ENCODE measurements around the gene SPOCK1.

SPOCK1 gene

DNA sequence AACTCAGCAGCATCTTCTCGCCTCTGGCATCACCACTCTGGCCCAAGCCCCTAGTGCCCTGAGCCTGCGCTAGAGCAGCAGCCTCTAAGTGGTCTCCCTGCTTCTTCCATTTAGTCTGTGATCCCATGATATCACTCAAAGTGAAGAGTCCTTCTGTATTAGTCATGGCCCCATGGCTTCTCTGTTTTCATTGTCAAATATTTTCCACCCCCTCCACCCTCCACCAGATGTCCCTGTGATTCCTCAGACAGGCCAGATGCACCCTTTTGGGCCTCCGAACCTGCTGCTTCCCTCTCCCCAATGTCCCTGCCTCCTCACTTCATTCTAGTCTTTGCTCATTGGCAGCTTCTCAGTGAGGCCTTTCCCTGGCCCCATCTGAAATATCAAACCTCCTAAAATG, 299.2 kb downstream of the SPOCK1 start:
- DNase-seq (ENCODE audit: low read depth, low spot score), result no peak

GRCh38 chr5:137199201-137199600, 299.9 kb downstream of the SPOCK1 start:
- no peak for DNase-seq (ENCODE audit: low read depth, low spot score)

DNA sequence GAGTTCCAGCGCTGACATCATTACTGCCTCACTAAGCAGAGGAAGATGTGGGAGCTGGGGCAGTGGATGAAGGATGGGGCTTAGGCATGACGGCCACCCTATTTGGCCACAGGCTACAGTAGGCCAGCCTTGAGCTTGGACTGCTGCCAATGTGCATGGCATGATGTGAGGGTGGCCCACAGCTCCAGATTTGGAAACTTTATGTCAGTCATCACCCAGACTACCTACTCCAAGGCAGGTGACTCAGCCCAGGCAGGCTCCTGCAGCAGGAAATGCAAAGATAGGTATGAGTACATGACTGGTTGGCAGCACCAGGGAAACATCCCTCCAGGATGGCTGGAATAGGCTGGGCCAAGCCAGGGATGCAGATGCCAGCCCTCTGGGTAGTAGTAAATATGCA, 303.6 kb downstream of the SPOCK1 start:
- no peak for DNase-seq (ENCODE audit: low read depth, low spot score)

DNA sequence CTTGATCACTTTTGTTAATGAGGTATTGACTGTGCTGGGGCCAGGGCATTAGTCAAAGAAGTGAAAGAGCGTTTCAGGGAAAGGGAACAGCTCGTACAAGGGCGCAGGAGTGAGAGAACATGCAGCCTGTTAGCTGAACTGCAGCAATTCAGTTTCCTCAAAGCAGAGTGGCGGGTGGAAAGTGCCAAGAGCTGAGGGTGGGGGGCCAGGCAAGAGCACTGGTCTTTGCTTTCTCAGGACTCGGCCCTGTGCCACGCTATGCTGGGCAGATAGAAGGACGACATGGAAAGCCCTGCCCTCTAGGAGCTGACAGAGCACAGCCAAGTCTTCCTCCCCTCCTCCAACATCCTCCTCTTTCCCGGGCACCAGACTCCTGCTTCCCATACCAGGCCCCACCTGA, 304.8 kb downstream of the SPOCK1 start:
- DNase-seq (ENCODE audit: low read depth, low spot score), result no peak

DNA sequence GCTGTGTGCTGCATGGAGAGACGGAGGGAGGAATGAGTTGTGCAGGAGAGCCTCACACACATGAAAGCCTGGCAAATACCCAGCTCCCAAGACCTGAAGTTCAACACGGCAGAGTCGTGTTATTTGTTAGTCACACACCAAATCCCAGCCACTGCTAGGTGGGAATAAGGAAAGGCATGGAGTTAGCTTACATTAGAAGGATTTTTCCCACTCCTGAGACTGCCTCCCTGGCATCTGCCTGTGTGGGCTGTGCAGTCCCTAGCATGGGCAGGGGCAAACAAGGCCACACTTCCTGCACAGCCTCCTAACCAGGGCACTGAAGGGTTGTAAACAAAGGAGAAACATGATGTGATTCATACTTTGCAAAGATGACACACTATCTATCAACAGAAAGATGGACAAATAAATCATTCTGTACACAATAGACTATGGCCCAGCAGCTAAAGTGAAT, 306.8 kb downstream of the SPOCK1 start:
- no peak for DNase-seq (ENCODE audit: low read depth, low spot score)

GRCh38 chr5:137191179-137191578, 307.9 kb downstream of the SPOCK1 start:
- no peak for DNase-seq (ENCODE audit: low read depth, low spot score)

- no peak for DNase-seq (ENCODE audit: low read depth, low spot score)
These were observed 308.7 kb downstream of the SPOCK1 start for GRCh38 chr5:137190441-137190840.

- DNase-seq (ENCODE audit: low read depth, low spot score), result no peak
These were observed 309.1 kb downstream of the SPOCK1 start for GRCh38 chr5:137190031-137190430.

- no peak for DNase-seq (ENCODE audit: low read depth, low spot score)
These were observed 310.6 kb downstream of the SPOCK1 start for GRCh38 chr5:137188566-137188965.

DNA sequence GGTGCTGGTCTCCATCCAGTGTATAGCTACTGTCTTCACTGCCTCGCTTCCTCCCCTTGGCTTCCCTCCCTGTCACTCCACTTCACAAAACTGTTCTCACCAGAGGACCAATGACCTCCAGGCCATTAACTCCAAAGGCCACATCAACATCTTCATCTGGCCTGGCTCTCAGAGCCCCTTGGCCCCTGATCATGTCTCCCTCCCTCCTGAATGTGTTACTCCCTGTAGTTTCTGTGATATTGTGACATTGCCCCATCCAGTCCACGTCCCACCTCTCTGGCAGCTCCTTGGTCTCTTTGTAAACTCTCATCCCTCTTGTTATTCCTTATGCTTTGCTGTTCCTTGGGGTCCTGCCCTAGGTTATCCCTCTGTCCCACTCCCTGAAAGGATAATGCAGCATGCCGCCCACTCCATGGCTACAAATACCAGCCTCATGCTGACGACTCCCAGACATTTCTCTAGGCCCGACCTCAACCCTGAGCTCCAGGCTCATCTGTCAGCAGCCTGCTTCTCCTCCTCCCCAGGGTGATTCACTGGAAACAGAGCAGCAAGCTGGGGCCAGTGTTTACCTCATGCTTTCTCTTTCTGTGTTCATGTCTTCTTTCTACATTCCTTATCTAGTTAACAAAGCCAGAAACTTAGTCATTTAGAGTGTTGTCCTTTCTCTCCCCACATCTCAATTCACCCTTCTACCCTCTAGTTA, 312.2 kb downstream of the SPOCK1 start:
- no peak for DNase-seq (ENCODE audit: low read depth, low spot score)

GRCh38 chr5:137185193-137185592, 313.9 kb downstream of the SPOCK1 start:
- no peak for DNase-seq (ENCODE audit: low read depth, low spot score)

- no peak for DNase-seq (ENCODE audit: low read depth, low spot score)
These were observed 314.4 kb downstream of the SPOCK1 start for GRCh38 chr5:137184734-137185133.

DNA sequence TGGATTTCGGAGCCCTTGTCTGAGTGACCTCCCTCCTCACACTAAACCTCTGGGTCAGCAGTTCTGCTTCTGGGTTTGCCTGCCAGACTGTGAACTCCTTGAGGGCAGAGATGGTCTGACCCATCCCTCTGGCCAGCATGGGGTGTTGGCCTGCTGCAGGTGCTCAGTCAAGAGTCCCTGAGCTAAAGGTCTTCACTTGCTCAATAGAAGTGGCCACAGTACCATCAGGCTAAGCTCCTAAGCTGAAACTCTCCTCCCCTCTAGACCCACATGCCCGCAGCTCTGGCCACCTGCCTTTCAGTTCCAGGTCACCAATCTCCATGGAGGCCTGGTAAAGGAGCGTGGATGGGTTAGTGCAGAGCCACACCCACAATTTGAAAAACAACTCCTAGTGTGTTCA, 316.6 kb downstream of the SPOCK1 start:
- DNase-seq (ENCODE audit: low read depth, low spot score), result no peak

DNA sequence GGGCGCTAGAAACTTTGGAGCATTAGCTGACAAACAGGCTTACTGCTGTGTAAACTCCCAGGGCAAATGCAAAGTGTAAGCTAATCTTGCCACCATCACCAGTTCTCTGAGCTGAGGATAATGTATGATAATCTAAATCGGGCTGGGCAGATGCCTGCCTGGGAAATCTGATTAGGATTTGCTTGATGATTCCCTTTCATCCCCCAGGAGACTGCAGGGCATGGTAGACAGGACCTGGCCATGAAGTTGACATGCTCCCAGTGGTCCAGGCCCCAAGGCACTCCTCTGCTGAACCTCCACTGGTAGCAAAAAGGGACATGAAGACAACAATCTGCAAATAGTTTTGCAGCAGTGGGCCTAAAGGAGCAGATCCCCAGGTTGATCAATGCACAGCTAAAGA, 317.5 kb downstream of the SPOCK1 start:
- no peak for DNase-seq (ENCODE audit: low read depth, low spot score)

GRCh38 chr5:137179203-137179602, 319.9 kb downstream of the SPOCK1 start:
- no peak for DNase-seq (ENCODE audit: low read depth, low spot score)

DNA sequence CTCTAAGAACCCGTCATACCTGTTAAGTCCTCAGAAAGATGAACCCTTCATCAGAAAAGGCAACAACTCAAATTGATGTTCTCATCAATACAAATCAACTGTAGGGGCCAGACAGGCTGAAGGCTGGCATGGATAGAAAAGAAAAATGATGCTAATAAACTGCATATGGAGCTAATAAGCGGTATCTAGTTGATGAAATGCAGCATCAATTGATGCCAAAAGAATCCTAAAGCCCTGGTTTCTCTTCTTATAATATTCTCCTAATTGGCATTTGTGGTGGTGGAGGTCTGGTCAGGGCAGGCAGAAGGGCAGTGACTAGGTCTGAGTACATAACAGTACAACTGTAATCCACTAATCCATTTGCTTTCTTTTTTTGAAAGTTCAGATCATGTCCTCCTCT, 322.5 kb downstream of the SPOCK1 start:
- no peak for DNase-seq (ENCODE audit: low read depth, low spot score)

DNA sequence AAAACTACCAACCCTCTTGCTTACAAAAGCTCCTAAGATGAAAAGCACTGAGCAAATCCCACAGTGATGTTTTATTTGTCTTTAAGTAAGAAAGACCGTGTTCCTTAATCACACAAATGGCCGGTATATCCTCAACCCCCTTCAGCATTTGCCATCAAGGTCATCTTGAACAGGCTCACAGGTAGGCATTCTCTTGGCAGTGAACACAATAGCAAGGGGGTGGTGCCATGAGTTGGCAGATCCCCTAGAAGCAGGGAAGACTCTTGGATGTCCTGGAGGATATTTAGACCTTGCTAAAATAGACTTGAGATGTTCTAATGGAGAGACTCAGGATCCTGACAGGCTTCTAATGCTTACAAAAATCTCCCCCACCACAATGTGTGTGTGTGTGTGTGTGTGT, 323.0 kb downstream of the SPOCK1 start:
- no peak for DNase-seq (ENCODE audit: low read depth, low spot score)

- no peak for DNase-seq (ENCODE audit: low read depth, low spot score)
These were observed 324.9 kb downstream of the SPOCK1 start for GRCh38 chr5:137174196-137174595.

GRCh38 chr5:137172258-137172657, 326.9 kb downstream of the SPOCK1 start:
- no peak for DNase-seq (ENCODE audit: low read depth, low spot score)

- DNase-seq (ENCODE audit: low read depth, low spot score), result no peak
These were observed 331.9 kb downstream of the SPOCK1 start for GRCh38 chr5:137167187-137167586.

- no peak for DNase-seq (ENCODE audit: low read depth, low spot score)
These were observed 334.2 kb downstream of the SPOCK1 start for GRCh38 chr5:137164961-137165360.

DNA sequence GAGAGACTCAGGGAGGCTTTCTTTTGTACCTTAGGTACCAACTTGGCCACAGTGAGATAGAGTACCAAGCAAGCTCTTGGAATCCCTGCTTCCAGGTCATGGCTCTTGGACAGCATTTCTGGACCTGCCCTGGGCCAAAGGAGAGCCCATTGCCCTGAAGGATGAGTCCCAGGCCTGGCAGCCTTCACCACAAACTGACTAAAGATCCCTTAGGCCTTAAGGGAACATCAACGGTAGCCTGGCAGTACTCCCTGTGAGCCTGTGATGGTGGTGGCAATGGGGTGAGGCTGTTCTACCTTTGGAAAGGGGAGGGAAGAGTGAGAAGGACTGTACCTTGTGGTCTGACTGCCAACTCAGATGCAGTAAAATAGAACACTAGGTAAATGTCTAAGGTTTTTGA, 334.6 kb downstream of the SPOCK1 start:
- DNase-seq (ENCODE audit: low read depth, low spot score), result no peak

- DNase-seq (ENCODE audit: low read depth, low spot score), result no peak
These were observed 340.4 kb downstream of the SPOCK1 start for GRCh38 chr5:137158691-137159090.

DNA sequence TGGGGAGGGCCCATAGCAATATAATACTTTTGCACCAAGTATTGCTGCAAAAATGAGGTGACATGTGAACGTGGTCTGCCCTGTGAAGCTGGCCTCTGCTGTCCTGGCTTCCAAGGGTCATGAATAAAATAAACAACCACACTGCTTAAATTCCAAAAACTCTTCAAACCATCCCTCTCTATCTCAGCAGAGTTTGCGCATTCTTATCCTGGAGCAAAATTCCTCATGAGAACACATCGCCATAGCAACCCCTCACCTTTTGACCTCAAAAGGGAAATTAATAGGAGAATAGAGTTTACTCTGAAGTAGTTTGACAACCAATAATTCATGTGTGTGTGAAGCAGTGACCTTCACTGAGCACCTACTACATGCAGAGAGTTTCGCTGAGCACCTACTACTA, 342.9 kb downstream of the SPOCK1 start:
- DNase-seq (ENCODE audit: low read depth, low spot score), result no peak
